ENCODE measurements around the gene WNT5A. TPM values are rescaled to one million over a fixed set of nuclear protein-coding genes. Genes with fewer than 3 reads are reported as not detected.

Gene WNT5A
- not detected for total RNA-seq

DNA sequence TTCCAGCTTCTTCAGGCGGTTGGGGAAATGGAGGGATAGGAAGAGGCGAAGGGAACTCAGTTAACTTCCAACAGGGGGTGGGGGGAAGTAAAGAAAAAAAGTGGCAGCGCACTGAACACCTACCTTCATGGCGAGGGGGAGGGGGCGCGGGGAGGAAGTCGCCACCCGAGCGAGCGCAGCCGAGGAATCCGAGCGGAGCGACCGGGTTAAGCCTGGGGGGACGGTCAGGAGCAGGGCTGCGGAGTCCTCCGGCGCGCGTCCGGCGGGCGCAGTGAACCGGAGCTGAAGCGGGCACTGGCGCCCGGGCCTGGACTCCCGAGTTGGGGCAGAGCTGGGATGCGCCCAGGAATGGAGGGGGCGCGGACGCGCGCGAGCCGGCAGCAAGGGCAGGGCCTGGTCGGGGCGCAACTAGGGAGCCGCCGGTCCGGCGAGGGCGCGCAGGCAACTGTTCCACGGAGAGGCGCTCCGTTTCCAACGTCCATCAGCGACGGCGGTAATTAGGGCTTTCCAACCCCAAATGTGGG, at the start of gene WNT5A:
Gene WNT5A, minus strand, starts transcription at position 450 of the 524 bp plus-strand sequence. Its CDS starts 321 bp downstream, at position 129.
- H3K4me1 Mint-ChIP-seq, result peaks cover 21% of the 10 kb centered on the region
- H3K27me3 Mint-ChIP-seq, result peaks cover 84% of the 10 kb centered on the region

DNA sequence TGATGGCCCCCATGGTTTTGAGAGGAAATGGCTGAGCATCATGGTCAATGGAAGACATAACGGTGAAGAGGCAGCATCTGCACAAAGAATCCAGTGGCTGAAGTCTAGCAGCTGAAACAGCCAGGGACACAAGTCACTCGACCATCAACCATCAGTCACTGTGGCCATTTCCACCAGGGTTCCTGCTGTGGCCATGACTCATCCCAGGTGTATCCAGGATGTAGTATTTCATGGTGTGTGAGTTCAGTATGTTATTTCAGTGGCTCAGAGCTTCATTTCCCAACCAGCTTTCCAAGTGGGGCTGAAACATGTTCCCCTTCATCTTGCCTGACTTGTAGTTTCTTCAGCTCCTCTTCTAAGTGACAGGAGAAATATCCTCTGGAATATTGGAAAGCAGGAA, 47.8 kb upstream of the WNT5A start:
- POLR2A ChIA-PET, result no interaction called here
- ATAC-seq (ENCODE audit: low read depth) (no peak), DNase-seq (no peak)
- Mint-ChIP-seq H3K4me1 (no peaks in the 10 kb centered on the region), H3K9me3 (no peaks in the 10 kb centered on the region), H3K27me3 (no peaks in the 10 kb centered on the region), H3K4me3 (no peak overlapping the region), H3K27ac (no peak overlapping the region), H3K36me3 (no peaks in the 10 kb centered on the region)

More for the DNA sequence above, at the start of gene WNT5A:
- Mint-ChIP-seq H3K27ac (peak within 1 kb of the TSS; percentile 56), H3K36me3 (peaks cover 2% of the 10 kb centered on the region), H3K9me3 (no peaks in the 10 kb centered on the region), H3K4me3 (peak within 1 kb of the TSS; percentile 81)
- DNase-seq, result peak; percentile 40
- POLR2A ChIA-PET, result no interaction called here
- no peak for ATAC-seq (ENCODE audit: low read depth)

DNA sequence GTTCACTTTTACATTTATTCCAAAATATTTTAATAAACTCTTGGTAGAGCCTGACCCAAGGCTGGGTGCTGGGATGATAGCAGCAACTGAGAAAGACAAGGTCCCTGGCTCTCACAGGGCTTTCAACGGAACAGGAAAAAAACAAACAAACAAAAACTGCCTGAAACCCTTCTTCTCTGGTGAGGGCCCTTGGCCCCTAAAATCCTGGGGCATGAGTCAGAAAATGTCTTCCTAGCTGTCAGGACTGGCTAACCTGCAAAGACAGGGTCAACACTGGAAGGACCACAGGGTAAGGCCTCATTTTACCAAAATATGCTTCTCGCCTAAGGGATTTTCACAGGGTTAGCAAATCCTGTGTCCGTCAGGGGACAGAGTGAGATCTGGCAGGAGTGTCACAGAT, 45.7 kb upstream of the WNT5A start:
- Mint-ChIP-seq H3K9me3 (no peaks in the 10 kb centered on the region), H3K27ac (no peak overlapping the region), H3K4me1 (no peaks in the 10 kb centered on the region), H3K4me3 (no peak overlapping the region), H3K27me3 (no peaks in the 10 kb centered on the region), H3K36me3 (no peaks in the 10 kb centered on the region)
- POLR2A ChIA-PET, result no interaction called here
- no peak for ATAC-seq (ENCODE audit: low read depth)
- no peak for DNase-seq

- Mint-ChIP-seq H3K9me3 (no peaks in the 10 kb centered on the region), H3K27me3 (no peaks in the 10 kb centered on the region), H3K4me3 (no peak overlapping the region), H3K4me1 (no peaks in the 10 kb centered on the region), H3K36me3 (no peaks in the 10 kb centered on the region), H3K27ac (no peak overlapping the region)
- no peak for ATAC-seq (ENCODE audit: low read depth)
- POLR2A ChIA-PET, result no interaction called here
- no peak for DNase-seq
These were observed 44.2 kb upstream of the WNT5A start for GRCh38 chr3:55531321-55531720.

DNA sequence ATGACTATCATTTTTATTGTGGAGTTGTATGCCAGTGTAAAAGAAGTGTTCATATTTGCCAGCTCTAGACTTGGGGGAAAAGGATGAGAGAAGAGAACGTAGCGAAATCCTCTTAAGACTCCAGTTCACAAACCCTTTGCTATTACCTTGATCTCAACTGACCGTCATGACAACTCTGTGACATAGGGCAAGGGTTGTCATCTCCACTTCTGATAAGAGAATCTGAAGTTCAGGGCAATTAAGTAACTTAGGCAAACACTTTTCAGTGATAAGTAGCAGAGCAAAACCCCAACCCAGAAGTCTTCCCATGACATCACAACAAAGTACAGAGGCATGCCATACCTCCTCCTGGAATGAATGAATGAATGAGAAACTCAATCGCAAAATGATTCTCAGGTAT, 40.3 kb upstream of the WNT5A start:
- no peaks in the 10 kb centered on the region for H3K4me1 Mint-ChIP-seq
- no peak for DNase-seq
- H3K27me3 Mint-ChIP-seq, result peaks cover 2% of the 10 kb centered on the region
- H3K4me3 Mint-ChIP-seq, result no peak overlapping the region
- no peaks in the 10 kb centered on the region for H3K36me3 Mint-ChIP-seq
- POLR2A ChIA-PET, result no interaction called here
- H3K27ac Mint-ChIP-seq, result no peak overlapping the region
- no peak for ATAC-seq (ENCODE audit: low read depth)
- no peaks in the 10 kb centered on the region for H3K9me3 Mint-ChIP-seq

DNA sequence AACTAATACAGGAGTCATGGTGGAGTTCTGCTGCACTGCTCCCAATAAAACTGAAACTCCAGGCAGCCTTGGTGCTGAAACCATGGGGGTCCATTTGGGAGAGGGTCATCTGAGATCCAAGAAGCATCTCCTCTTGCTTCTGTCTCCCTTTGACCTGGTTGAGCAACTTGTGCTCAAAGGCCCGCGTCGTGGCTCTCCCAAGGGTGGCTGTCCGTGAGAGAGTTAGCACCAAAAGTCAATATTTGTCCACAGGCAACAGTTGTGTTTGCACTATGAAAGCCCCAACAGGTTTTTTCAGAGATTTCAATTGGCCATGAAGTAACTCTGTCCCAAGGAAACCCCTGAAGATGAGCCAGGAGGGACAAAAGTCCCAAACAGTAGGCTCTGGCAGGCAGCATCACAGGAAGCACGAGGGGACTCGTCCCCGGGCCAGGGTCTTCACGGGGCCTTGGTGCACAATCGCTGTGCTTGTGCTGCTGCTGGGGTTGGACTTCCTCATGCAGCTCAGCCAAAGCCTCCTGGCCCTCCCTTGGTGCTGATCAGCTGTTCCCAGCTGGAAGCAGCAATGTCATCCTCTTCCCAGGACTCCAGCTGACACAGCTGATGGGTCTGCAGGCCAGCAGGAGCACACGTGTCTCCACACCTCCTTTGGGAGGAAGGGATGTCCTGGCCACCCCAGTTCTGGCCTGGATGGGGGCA, 39.4 kb upstream of the WNT5A start:
- H3K4me1 Mint-ChIP-seq, result no peaks in the 10 kb centered on the region
- DNase-seq (no peak), ATAC-seq (ENCODE audit: low read depth) (no peak)
- POLR2A ChIA-PET, result no interaction called here
- no peak overlapping the region for H3K4me3 Mint-ChIP-seq
- no peaks in the 10 kb centered on the region for H3K36me3 Mint-ChIP-seq
- no peaks in the 10 kb centered on the region for H3K9me3 Mint-ChIP-seq
- H3K27ac Mint-ChIP-seq, result no peak overlapping the region
- H3K27me3 Mint-ChIP-seq, result peaks cover 2% of the 10 kb centered on the region

GRCh38 chr3:55525436-55525835, 38.3 kb upstream of the WNT5A start:
- DNase-seq (no peak), ATAC-seq (ENCODE audit: low read depth) (no peak)
- no peak overlapping the region for H3K4me3 Mint-ChIP-seq
- no peak overlapping the region for H3K27ac Mint-ChIP-seq
- POLR2A ChIA-PET, result no interaction called here
- no peaks in the 10 kb centered on the region for H3K36me3 Mint-ChIP-seq
- peaks cover 2% of the 10 kb centered on the region for H3K27me3 Mint-ChIP-seq
- H3K4me1 Mint-ChIP-seq, result no peaks in the 10 kb centered on the region
- no peaks in the 10 kb centered on the region for H3K9me3 Mint-ChIP-seq

DNA sequence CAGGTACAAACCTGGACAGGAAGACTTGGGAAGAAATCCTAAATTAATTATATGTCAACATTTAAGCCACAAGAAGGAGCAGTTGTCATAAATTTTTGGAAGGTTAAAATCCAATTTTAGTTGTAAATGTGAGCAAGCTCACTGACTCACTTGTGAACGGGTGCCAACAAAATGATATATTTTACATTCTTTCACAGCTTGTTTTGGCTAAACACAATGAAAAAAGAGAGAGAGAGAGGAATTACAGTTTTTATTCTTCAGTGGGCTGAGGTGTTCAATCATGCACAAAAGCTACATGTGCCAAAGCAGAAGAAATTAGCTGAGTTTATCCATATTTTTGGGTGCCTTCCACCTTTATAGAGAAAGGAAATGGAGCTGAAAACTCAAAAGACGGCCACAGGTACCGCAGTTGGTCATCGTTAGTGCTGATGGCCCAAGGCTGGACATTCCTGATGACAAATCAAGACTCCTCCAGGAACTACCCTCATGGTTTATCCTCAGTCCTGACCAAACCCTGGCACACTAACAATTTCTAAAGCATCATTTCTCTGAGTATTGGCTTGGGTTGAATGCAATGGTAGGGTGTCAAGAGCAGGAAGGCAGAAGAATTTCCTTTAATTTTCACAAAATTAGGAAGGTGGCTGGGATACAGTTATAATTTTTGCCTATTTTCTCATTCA, 37.6 kb upstream of the WNT5A start:
- Mint-ChIP-seq H3K27ac (no peak overlapping the region), H3K27me3 (peaks cover 2% of the 10 kb centered on the region), H3K4me3 (no peak overlapping the region), H3K4me1 (no peaks in the 10 kb centered on the region), H3K9me3 (no peaks in the 10 kb centered on the region), H3K36me3 (no peaks in the 10 kb centered on the region)
- ATAC-seq (ENCODE audit: low read depth) (no peak), DNase-seq (no peak)
- POLR2A ChIA-PET, result no interaction called here

- Mint-ChIP-seq H3K27ac (no peak overlapping the region), H3K4me1 (no peaks in the 10 kb centered on the region), H3K36me3 (no peaks in the 10 kb centered on the region), H3K27me3 (peaks cover 2% of the 10 kb centered on the region), H3K4me3 (no peak overlapping the region), H3K9me3 (no peaks in the 10 kb centered on the region)
- POLR2A ChIA-PET, result no interaction called here
- no peak for DNase-seq
- no peak for ATAC-seq (ENCODE audit: low read depth)
These were observed 36.4 kb upstream of the WNT5A start for GRCh38 chr3:55523471-55523870.

DNA sequence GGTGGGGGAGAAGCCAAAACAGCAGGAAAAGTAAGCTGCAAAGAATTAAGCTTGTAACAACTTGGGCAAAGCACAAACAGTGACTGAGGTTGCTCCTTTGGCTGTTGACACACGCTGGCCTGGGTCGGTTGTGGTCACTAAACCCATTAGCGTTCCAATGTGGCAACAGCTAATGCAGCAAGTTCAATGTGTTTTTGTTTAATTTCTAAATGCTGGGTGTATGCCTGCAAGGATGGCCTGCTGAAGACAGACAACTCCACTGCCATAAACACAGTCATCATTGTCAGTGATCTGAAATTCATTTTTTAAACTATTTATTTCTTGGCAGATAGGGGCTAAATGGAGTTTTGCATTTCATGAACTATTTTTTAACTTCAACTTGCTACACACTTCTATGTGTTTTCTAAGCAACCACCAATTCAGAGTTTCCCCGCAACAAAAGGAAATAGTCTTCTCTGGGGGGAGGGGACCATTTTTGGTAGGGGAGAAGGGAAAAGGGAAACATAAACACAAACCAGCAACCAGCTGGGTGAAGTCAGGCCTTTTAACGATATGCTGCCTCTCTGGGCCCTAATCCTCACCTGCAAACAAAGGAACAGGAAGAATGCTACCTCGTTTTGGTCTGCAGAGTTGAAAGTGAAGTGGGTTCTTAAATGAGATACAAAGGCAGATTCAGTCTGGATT, 34.8 kb upstream of the WNT5A start:
- DNase-seq (no peak), ATAC-seq (ENCODE audit: low read depth) (no peak)
- Mint-ChIP-seq H3K9me3 (no peaks in the 10 kb centered on the region), H3K4me3 (no peak overlapping the region), H3K27ac (no peak overlapping the region), H3K4me1 (no peaks in the 10 kb centered on the region), H3K36me3 (no peaks in the 10 kb centered on the region), H3K27me3 (peaks cover 2% of the 10 kb centered on the region)
- POLR2A ChIA-PET, result no interaction called here

DNA sequence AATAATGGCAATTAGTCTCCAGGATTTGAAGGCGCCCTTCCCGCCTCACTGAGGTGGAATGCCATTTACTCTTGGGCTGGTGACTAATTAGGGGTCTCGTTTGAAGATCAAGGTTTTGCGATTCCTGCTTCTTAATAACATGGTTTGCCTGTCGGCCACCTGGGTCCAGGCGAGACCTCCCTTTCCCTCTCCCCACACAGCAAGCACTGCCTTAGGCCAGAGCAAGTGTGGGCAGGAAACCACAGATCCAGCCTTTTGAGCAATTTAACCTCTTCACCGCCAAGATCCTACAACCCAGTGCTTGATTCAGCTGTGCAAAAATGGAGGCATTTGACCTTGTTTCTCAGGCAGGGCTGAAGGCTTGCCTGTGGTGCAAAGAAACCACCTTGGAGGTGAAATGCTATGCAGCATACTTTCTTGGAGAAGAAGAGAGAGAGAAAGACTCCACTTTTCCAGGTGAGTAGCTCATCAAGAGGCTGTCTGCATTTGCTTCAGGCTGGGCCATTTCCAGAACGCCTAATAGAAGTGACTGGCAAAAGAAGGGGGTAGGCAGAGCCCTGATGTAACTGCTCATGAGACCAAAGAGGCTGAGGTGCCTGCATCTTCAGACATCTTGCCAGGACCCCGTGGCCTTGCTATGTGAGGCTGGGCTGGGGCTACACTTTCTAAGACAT, 34.1 kb upstream of the WNT5A start:
- no peak for DNase-seq
- no peaks in the 10 kb centered on the region for H3K4me1 Mint-ChIP-seq
- no peak for ATAC-seq (ENCODE audit: low read depth)
- no peaks in the 10 kb centered on the region for H3K36me3 Mint-ChIP-seq
- peaks cover 2% of the 10 kb centered on the region for H3K27me3 Mint-ChIP-seq
- H3K27ac Mint-ChIP-seq, result no peak overlapping the region
- no peak overlapping the region for H3K4me3 Mint-ChIP-seq
- POLR2A ChIA-PET, result no interaction called here
- H3K9me3 Mint-ChIP-seq, result no peaks in the 10 kb centered on the region

- no peaks in the 10 kb centered on the region for H3K4me1 Mint-ChIP-seq
- POLR2A ChIA-PET, result no interaction called here
- no peaks in the 10 kb centered on the region for H3K9me3 Mint-ChIP-seq
- DNase-seq (no peak), ATAC-seq (ENCODE audit: low read depth) (no peak)
- H3K4me3 Mint-ChIP-seq, result no peak overlapping the region
- no peak overlapping the region for H3K27ac Mint-ChIP-seq
- peaks cover 2% of the 10 kb centered on the region for H3K27me3 Mint-ChIP-seq
- H3K36me3 Mint-ChIP-seq, result no peaks in the 10 kb centered on the region
These were observed 31.9 kb upstream of the WNT5A start for GRCh38 chr3:55519019-55519418.

DNA sequence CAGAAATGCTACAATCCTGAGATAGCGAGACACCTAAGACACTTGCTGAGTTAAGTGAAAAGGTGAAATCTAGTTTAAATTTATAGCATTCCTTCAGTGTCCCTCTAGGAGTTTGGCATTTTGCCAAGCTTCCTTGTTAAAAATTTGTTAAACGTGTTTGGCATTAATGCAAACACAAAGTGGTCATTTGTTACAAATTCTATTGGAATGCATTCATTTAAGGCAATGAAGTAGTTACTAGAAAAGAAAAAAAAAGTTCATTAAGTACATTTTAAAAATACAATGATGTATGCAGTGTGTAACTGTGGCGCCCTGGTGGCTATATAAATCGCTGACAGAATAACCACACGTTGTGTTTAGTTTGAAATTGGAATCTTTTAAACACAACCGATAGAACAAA, 31.3 kb upstream of the WNT5A start:
- no peak overlapping the region for H3K27ac Mint-ChIP-seq
- H3K27me3 Mint-ChIP-seq, result peaks cover under 1% of the 10 kb centered on the region
- no peak overlapping the region for H3K4me3 Mint-ChIP-seq
- no peaks in the 10 kb centered on the region for H3K36me3 Mint-ChIP-seq
- H3K9me3 Mint-ChIP-seq, result no peaks in the 10 kb centered on the region
- POLR2A ChIA-PET, result no interaction called here
- ATAC-seq (ENCODE audit: low read depth) (no peak), DNase-seq (no peak)
- no peaks in the 10 kb centered on the region for H3K4me1 Mint-ChIP-seq
